BJ (cell line): Measurements from ENCODE around the gene GPR22. TPM values are rescaled to one million over a fixed set of nuclear protein-coding genes. Genes with fewer than 3 reads are reported as not detected.

Experiments
- CTCF ChIA-PET: fragments of 350-600 bp; formaldehyde crosslinking; extraction: SDS; loops from one replicate; lab custom pipeline; 2021; ENCODE audit warnings: antibody characterized with exemption, inconsistent platforms; lab: Yijun Ruan, JAX
- POLR2A ChIA-PET: fragments of 300-600 bp; sonication (Branson Sonifier 250); formaldehyde crosslinking; extraction: SDS; loops from one replicate; lab custom pipeline; 2021; ENCODE audit warnings: antibody characterized with exemption; lab: Charles Lee
- DNase-seq: peaks from one replicate; pipeline ENCODE4 v3.0.0-alpha.2; 2011; ENCODE audit warnings: low read depth
- H3K27me3 ChIP-seq: 2 replicates; pipeline ENCODE4 v1.6.0; 2011; ENCODE audit warnings: low read length; ENCODE audit not compliant: control insufficient read depth, insufficient read depth
- H3K36me3 ChIP-seq: 2 replicates; pipeline ENCODE4 v1.5.1; 2011; ENCODE audit warnings: low read length; ENCODE audit not compliant: control insufficient read depth, insufficient read depth
- H3K4me3 ChIP-seq: 2 replicates; pipeline ENCODE4 v1.5.1; 2011; ENCODE audit warnings: low read depth, mild to moderate bottlenecking, control low read depth, low read length
- CTCF ChIP-seq: IDR thresholded peaks from 2 replicates; pipeline ENCODE4 v1.5.1; 2011; ENCODE audit warnings: low read depth, mild to moderate bottlenecking, control low read depth, inconsistent platforms, low read length, moderate library complexity; ENCODE audit not compliant: insufficient read depth
- polyA plus RNA-seq: library from polyadenylated mRNA; depleted of rRNA; stranded (reverse); fragments of >200 nt; gene quantifications from 2 replicates; pipeline ENCODE4 v1.2.3, GENCODE V29; 2011; rRNA removed
- small RNA-seq: library from RNA; depleted of rRNA; stranded (forward); fragments of <200 nt; gene quantifications from one replicate; pipeline ENCODE3, GENCODE V24; 2012; ENCODE audit warnings: low replicate concordance, low read depth; ENCODE audit not compliant: insufficient read length

The GPR22 gene
- polyA plus RNA-seq, 1 experiment, result not detected

GRCh38 chr7:107505997-107506673, 36.3 kb downstream of the GPR22 start:
- DNase-seq, result no peak
- no peaks in the 10 kb centered on the region; the same call in 1 of the 2 replicates for H3K36me3 ChIP-seq
- POLR2A ChIA-PET, result no interaction called here
- CTCF ChIA-PET, result interaction anchor here (1.1 to 1.3 kb wide), 3 partner anchors 43 to 373 kb away, joined by 3 to 4 read pairs (median 3); partner anchors contain the start of gene CBLL1
- H3K4me3 ChIP-seq, result no peak overlapping the region
- no peaks in the 10 kb centered on the region for H3K27me3 ChIP-seq
- no peak for TF ChIP-seq CTCF

- ChIA-PET CTCF (interaction anchor here (1.1 to 1.3 kb wide), 3 partner anchors 44 to 372 kb away, joined by 3 to 4 read pairs (median 3); partner anchors contain the start of gene CBLL1), POLR2A (no interaction called here)
- DNase-seq, result no peak
These were observed 37.0 kb downstream of the GPR22 start for GRCh38 chr7:107506674-107507339.

More at GRCh38 chr7:107506674-107507339, 37.0 kb downstream of the GPR22 start:
- H3K36me3 ChIP-seq, result no peaks in the 10 kb centered on the region; the same call in 1 of the 2 replicates
- H3K27me3 ChIP-seq, result no peaks in the 10 kb centered on the region
- no peak overlapping the region for H3K4me3 ChIP-seq
- TF ChIP-seq CTCF, result no peak

Small RNA genes within 50 kb of the gene (small RNA-seq; reads per million reads assigned to genes)
- not detected for gene AC002381.1

Other genes starting within 250 kb of the GPR22 start
- 20.5 and 44.2 TPM in 2 replicates for gene COG5, start 93.9 kb downstream of the GPR22 start, polyA plus RNA-seq
- gene DUS4L, start 93.9 kb downstream of the GPR22 start, polyA plus RNA-seq, result 2.2 and 4.5 TPM in 2 replicates
- 20.3 and 57.3 TPM in 2 replicates for gene BCAP29, start 110.2 kb downstream of the GPR22 start, polyA plus RNA-seq
- gene SLC26A4, start 190.8 kb downstream of the GPR22 start, polyA plus RNA-seq, result 0.12 and 0.25 TPM in 2 replicates